Right lobe of liver (tissue), 6 donors: ENCODE data around the gene BCL2. TPM values are rescaled to one million over a fixed set of nuclear protein-coding genes. Genes with fewer than 3 reads are reported as not detected.

ENCODE experiments used
- ATAC-seq, 4 donors: fragments of 200-7000 bp; cut with Tn5 transposase; one replicate each; pipeline ENCODE4 v1.9.1; 2020; ENCODE audit warnings: mild to moderate bottlenecking in 4 of 4, moderate library complexity in 4 of 4
- DNase-seq, 3 donors: peaks; one replicate each; pipeline ENCODE4 v3.0.0-alpha.2; 2020
- H3K27ac ChIP-seq, 3 donors: fragments of 200-600 bp; one replicate each; pipeline ENCODE4 v1.8.0; 2022
- H3K27me3 ChIP-seq, 2 donors: fragments of 200-600 bp; one replicate each; pipeline ENCODE4 v1.8.0; 2022
- H3K36me3 ChIP-seq, 4 donors: fragments of 200-600 bp; sonication (generic) in 1 of 4; one replicate each; pipeline versions ENCODE4 v1.5.1 to v1.8.0; 2017 to 2022; ENCODE audit warnings: control low read depth in 1 of 4
- H3K4me1 ChIP-seq, 4 donors: fragments of 200-600 bp; sonication (generic) in 1 of 4; one replicate each; pipeline versions ENCODE4 v1.5.1 to v1.8.0; 2017 to 2022; ENCODE audit warnings: control low read depth in 1 of 4
- H3K4me3 ChIP-seq, 3 donors: fragments of 200-600 bp; one replicate each; pipeline ENCODE4 v1.8.0; 2022
- H3K9me3 ChIP-seq, 4 donors: fragments of 200-600 bp; sonication (generic) in 1 of 4; one replicate each; pipeline versions ENCODE4 v1.5.1 to v1.8.0; 2017 to 2022; ENCODE audit warnings: control low read depth in 1 of 4
- POLR2A ChIP-seq: fragments of 450-650 bp; IDR thresholded peaks from one replicate; pipeline ENCODE4 v1.6.1; 2017; ENCODE audit warnings: antibody characterized with exemption, mild to moderate bottlenecking
- WGBS: methylation state at CpG from one replicate; pipeline ENCODE4 v1.1.6; 2018; ENCODE audit warnings: low coverage, low lambda C conversion rate; ENCODE audit not compliant: insufficient coverage; ENCODE audit errors: missing lambda C conversion rate; 5-methylcytosine and 5-hydroxymethylcytosine counted together
- intact Hi-C, 2 donors: fragments of 100-400 bp; cut with DNase I; formaldehyde crosslinking; loops; one replicate each; pipeline versions ENCODE4 v1.11.2 to v1.14.1; 2022
- total RNA-seq, 6 experiments: library from RNA; depleted of rRNA in 2 of 6; stranded (reverse); fragments of >200 nt in 2 of 6; fragmentation: NEBNext Ultra II Directional in 3 of 6; extraction: Animal tissue kit (Norgen Biotek cat#: 25700) in 3 of 6; gene quantifications; one replicate each; pipeline versions ENCODE4 v1.1.0 to v1.2.4, GENCODE V29; 2016 to 2023
- TF ChIP-seq, protein P1 (sequence below), 4 donors: fragments of 200-600 bp in 3 of 4; fragments of 450-650 bp in 1 of 4; IDR thresholded peaks; one replicate each; pipeline versions ENCODE4 v1.5.1 to v1.8.0; 2016 to 2022; ENCODE audit warnings: antibody characterized with exemption in 4 of 4, mild to moderate bottlenecking in 2 of 4
- donor health status: DM: no; HTN: yes; CAD: no.
- donor health status: DM: no; HTN: no; CAD: no.
- donor health status: DM: no; HTN: no; CAD: no.
- donor health status: DM: no; HTN: yes; CAD: no.
- donor health status: DM: no; HTN: yes; CAD: no.

The BCL2 gene
- total RNA-seq, 6 experiments from 2014 or later = 0.73 to 4.7 (median 2.7) TPM

DNA sequence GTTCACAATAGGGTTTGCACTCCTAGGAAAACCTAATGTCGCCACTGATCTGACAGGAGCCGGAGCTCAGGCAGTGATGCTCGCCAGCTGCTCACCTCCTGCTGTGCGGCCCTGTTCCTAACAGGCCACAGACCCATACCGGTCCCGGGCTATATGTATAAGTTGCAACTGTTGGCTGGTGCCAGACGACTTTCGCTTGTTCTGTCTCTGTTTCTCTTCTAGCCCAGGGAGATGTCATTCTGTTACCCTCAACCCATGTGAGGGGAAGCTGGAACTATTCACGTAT is 170.3 kb downstream of the BCL2 start:
- TF ChIP-seq POLR2A = no peak
- TF ChIP-seq, protein P1, sequence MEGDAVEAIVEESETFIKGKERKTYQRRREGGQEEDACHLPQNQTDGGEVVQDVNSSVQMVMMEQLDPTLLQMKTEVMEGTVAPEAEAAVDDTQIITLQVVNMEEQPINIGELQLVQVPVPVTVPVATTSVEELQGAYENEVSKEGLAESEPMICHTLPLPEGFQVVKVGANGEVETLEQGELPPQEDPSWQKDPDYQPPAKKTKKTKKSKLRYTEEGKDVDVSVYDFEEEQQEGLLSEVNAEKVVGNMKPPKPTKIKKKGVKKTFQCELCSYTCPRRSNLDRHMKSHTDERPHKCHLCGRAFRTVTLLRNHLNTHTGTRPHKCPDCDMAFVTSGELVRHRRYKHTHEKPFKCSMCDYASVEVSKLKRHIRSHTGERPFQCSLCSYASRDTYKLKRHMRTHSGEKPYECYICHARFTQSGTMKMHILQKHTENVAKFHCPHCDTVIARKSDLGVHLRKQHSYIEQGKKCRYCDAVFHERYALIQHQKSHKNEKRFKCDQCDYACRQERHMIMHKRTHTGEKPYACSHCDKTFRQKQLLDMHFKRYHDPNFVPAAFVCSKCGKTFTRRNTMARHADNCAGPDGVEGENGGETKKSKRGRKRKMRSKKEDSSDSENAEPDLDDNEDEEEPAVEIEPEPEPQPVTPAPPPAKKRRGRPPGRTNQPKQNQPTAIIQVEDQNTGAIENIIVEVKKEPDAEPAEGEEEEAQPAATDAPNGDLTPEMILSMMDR (IDR thresholded peaks at IDR 0.05) = no peak
- Histone ChIP-seq H3K4me1 (peaks cover 0 to 21% (median 11%) of the 10 kb centered on the region in 4 donors), H3K4me3 (no peak overlapping the region), H3K27ac (peak overlapping the region; percentile 85 to 96 (median 91)), H3K36me3 (no peaks in the 10 kb centered on the region), H3K27me3 (no peaks in the 10 kb centered on the region), H3K9me3 (no peaks in the 10 kb centered on the region)
- DNase-seq (no peak), ATAC-seq (peak; percentile 4 to 34 (median 24))
- 82% methylated on average over 6 of the region's 9 CpGs for WGBS
- intact Hi-C loops = no loop called here

DNA sequence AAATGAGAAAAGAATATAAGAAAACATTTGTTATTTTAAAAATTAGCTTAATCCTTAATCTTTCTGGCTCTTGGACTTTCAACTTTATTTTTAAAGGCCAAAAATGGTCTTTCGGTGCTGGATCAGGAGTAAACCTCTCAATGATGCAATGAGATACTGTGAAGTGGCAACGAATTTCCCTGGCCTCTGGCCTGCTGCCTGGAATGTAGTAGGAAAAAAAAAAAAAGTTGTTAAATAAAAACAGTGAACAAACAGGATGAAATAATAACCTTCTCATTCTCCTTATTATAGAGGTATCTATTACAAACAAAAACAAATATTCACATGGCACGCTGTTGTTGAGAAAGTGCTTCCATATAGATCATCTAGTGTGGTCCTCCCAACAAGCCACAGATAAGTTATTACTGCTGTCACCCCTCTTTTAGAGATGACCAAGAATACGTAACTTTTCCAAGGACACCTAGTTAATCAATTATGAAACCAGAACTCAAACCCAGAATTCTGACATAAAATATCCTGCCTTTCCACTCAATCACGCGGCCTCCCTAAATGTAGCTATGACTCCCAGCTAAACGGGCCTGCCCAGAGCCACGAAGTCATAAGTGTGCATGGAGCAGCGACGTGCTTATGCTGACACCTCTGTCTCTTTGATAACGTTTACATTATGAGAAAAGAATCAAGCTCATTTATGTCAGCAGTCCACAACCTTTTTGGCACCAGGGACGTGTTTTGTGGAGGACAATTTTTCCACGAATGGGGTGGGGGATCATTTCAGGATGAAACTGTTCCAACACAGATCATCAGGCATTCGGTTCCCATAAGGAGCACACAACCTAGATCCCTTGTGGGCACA is 170.9 kb downstream of the BCL2 start:
- Histone ChIP-seq H3K27me3 (no peaks in the 10 kb centered on the region), H3K36me3 (no peaks in the 10 kb centered on the region), H3K27ac (peak overlapping the region; percentile 85 to 96 (median 91)), H3K9me3 (no peaks in the 10 kb centered on the region), H3K4me3 (no peak overlapping the region), H3K4me1 (peaks cover 0 to 21% (median 11%) of the 10 kb centered on the region in 4 donors)
- DNase-seq (peak; percentile 69 to 80 (median 73)), ATAC-seq (peak; percentile 84 to 87 (median 86))
- WGBS = 39% methylated on average over 9 of the region's 14 CpGs
- peak; percentile 44 for TF ChIP-seq POLR2A
- TF ChIP-seq, protein P1 (IDR thresholded peaks at IDR 0.05) = no peak
- intact Hi-C loops = no loop called here

DNA sequence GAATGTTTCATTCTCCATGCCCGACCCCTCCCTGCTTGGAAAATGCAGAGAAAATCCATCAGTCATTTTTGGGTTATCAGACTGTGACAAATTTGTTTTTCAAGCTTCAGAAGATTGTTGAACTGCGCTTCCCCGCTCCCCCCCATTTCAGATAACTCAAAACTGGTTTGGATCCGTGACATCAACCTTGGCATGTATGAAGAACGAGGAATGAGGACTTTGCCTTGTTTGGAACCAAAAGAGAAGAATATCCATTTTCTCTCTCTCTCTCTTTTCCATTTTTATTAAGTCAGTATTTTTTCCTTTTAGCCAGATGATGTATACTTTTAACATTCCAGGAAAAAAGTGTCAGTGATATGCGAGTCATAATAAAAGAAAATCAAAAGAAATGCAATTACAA is 171.6 kb downstream of the BCL2 start:
- H3K36me3 ChIP-seq = no peaks in the 10 kb centered on the region
- no peak for TF ChIP-seq POLR2A
- TF ChIP-seq, protein P1 (IDR thresholded peaks at IDR 0.05) = no peak
- peaks cover 0 to 21% (median 11%) of the 10 kb centered on the region in 4 donors for H3K4me1 ChIP-seq
- 46% methylated on average over 6 of the region's 6 CpGs for WGBS
- intact Hi-C loops = no loop called here
- H3K27me3 ChIP-seq = no peaks in the 10 kb centered on the region
- H3K27ac ChIP-seq = peak overlapping the region; percentile 3 to 96 (median 91)
- no peak for DNase-seq
- ATAC-seq = peak; percentile 71 to 76 (median 73)
- no peaks in the 10 kb centered on the region for H3K9me3 ChIP-seq
- H3K4me3 ChIP-seq = no peak overlapping the region

DNA sequence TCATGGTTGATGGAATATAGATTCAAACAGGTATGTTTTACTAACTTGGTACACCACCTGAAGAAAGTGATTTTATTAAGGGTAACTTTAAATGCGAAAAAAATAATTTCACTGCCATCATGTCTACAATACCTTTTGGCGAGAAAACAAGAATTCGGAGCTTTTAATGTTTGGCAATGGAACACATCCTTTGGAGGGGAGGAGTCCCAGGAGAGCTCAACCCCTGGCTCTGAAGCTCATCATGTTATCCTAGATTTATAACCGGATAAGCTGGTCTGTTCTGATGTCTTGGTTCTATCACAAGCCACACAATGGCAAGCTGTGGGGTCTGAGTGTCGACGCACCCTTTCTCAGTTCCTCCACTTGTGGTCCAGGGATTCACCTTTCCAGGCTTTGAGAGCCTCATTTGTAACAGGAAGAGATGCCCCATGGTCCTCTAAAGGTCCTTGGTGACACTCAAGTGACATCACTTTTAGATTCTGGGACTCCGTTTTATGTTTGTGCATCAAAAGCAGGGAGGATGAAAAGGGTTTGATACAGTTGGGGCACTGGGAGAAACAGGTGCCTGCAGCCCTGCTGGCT is 172.7 kb downstream of the BCL2 start:
- no peak for DNase-seq
- Histone ChIP-seq H3K36me3 (no peaks in the 10 kb centered on the region), H3K9me3 (no peaks in the 10 kb centered on the region), H3K27ac (peak overlapping the region in 1 of 3 donors; percentile 96), H3K4me1 (peaks cover 0 to 18% (median 10%) of the 10 kb centered on the region in 4 donors), H3K27me3 (no peaks in the 10 kb centered on the region), H3K4me3 (no peak overlapping the region)
- no peak for ATAC-seq
- WGBS = 87% methylated on average over 4 of the region's 7 CpGs
- intact Hi-C loops = no loop called here
- TF ChIP-seq, protein P1 (IDR thresholded peaks at IDR 0.05) = no peak
- no peak for TF ChIP-seq POLR2A
